ENCODE measurements around the gene DNM2. TPM values are rescaled to one million over a fixed set of nuclear protein-coding genes. Genes with fewer than 3 reads are reported as not detected.

DNM2 gene
- total and polyA plus RNA-seq, 2 of the 13 experiments (the other 11 are each of a cell fraction or from before 2014, with no cell fraction given), result 41.7 to 59.8 TPM

DNA sequence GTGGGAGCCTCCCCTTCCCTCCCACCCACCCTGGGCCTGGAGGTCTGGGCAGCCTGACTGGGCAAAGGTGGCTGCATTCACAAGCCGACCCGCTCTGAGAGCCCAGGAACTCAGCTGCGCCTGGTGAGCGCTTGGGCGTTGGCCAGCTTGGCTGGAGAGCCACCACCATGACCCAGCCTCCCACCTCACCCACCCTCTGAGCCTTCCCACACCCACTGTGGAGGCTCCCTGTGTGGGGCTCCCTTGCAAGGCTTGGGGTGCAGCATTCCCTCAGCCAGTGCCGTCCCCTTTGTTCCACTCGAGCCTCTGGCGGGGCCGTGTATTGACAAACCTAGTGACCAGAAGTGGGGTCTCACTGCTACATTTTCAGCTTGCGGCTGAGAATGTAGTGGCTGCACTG, 31.7 kb upstream of the DNM2 start:
- POLR2A ChIA-PET, result no interaction called here
- Histone ChIP-seq H3K36me3 (replicated peaks in 1 of 2; ENCODE audit: control insufficient read depth in 1 of 2, insufficient read depth in 2 of 2, low read length in 2 of 2) (peaks cover 52 to 94% of the 10 kb centered on the region in 2 experiments), H3K79me2 (ENCODE audit: insufficient read depth, low read length) (no peaks in the 10 kb centered on the region), H3K27ac (ENCODE audit: extremely low read length, insufficient read depth, low read length) (no peak overlapping the region), H2AFZ (ENCODE audit: low read length) (no peak overlapping the region), H3K4me1 (ENCODE audit: insufficient read depth, low read length) (no peaks in the 10 kb centered on the region), H3K9me3 (ENCODE audit: low read length) (no peaks in the 10 kb centered on the region), H4K20me1 (ENCODE audit: insufficient read depth, low read length) (peaks cover 12% of the 10 kb centered on the region; the same call in 1 of the 2 replicates), H3K9ac (ENCODE audit: insufficient read depth, low read depth, low read length) (no peak overlapping the region), H3K27me3 (ENCODE audit: control insufficient read depth in 1 of 2, insufficient read depth in 2 of 2, low read length in 2 of 2) (no peaks in the 10 kb centered on the region), H3K4me2 (ENCODE audit: low read depth, low read length) (no peak overlapping the region), H3K4me3 (replicated peaks in 1 of 3; ENCODE audit: insufficient read depth in 1 of 3, low read depth in 2 of 3, low read length in 3 of 3) (no peak overlapping the region)
- DNase-seq (ENCODE audit: low spot score) (no peak), FAIRE-seq (no peak), ATAC-seq (no peak)
- BruUV-seq (replicated peaks), result no TSS peak
- WGBS (ENCODE audit: low lambda C conversion rate), result 100% methylated on average over 2 of the region's 10 CpGs
- CTCF ChIA-PET (ENCODE audit: low intra/inter-chr PET ratio, low total read pairs), result no interaction called here
- TF ChIP-seq, protein P1, sequence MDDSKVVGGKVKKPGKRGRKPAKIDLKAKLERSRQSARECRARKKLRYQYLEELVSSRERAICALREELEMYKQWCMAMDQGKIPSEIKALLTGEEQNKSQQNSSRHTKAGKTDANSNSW (CRISPR knock-in tag; IDR thresholded peaks at IDR 0.05; ENCODE audit: borderline replicate concordance), result no peak
- peak; percentile 86 for TF ChIP-seq AGO2 (optimal IDR thresholded peaks at IDR 0.05; ENCODE audit: low read depth, low read length)
- in situ Hi-C loops (cut with HindIII; ENCODE audit: extremely low pct_ligation_motif_present, low pct_unique_long_range_greater_than_20kb) (no loop called here), intact Hi-C loops (cut with micrococcal nuclease; ENCODE audit: unreplicated experiment) (no loop called here)

DNA sequence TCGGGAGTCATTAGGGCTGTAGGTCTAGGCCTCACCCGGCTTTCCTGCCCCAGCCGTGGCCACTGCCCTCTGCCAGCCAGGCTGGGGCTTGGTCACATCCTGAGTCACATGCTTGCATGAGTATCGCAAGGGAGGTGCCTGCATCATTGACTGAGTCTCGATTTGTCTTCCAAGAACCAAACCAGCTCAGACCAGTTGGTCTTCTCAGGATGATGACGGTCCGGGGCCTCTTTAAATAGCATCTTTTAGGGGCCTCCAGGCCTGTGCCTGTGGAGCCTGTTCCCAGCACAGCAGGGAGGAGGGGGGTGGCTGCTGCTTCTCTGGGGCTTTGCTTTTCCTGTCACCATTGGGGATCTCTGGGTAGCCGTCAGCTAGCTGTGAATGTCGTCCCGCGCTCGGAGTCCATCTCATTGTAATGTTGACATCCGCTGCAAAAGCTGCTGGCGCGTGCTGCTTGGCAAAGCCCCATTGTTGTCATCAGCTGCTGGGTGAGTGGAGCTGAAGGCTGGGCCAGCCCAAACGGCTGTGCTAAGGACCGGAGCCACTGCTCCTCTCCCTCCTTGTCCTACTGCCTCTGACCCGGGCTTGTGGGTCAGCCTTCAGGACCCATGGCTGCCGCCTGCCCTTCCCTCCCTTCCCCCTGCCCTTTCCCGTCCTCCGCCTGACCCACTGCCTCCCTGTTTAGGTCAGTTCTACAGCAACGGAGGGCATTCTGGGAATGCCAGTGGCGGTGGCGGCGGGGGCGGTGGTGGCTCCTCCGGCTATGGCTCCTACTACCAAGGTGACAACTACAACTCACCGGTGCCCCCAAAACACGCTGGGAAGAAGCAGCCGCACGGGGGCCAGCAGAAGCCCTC, 31.0 kb upstream of the DNM2 start:
- peaks cover 16% of the 10 kb centered on the region; the same call in 1 of the 2 replicates for H4K20me1 ChIP-seq (ENCODE audit: insufficient read depth, low read length)
- no peak overlapping the region for H3K9ac ChIP-seq (ENCODE audit: insufficient read depth, low read depth, low read length)
- H3K4me2 ChIP-seq (ENCODE audit: low read depth, low read length), result no peak overlapping the region
- in situ Hi-C loops (cut with HindIII; ENCODE audit: extremely low pct_ligation_motif_present, low pct_unique_long_range_greater_than_20kb) (no loop called here), intact Hi-C loops (cut with micrococcal nuclease; ENCODE audit: unreplicated experiment) (no loop called here)
- FAIRE-seq (no peak), ATAC-seq (no peak), DNase-seq (ENCODE audit: low spot score) (no peak)
- CTCF ChIA-PET (ENCODE audit: low intra/inter-chr PET ratio, low total read pairs), result no interaction called here
- no peaks in the 10 kb centered on the region for H3K9me3 ChIP-seq (ENCODE audit: low read length)
- H3K27me3 ChIP-seq (ENCODE audit: control insufficient read depth in 1 of 2, insufficient read depth in 2 of 2, low read length in 2 of 2), result no peaks in the 10 kb centered on the region
- peaks cover 52 to 94% of the 10 kb centered on the region in 2 experiments for H3K36me3 ChIP-seq (replicated peaks in 1 of 2; ENCODE audit: control insufficient read depth in 1 of 2, insufficient read depth in 2 of 2, low read length in 2 of 2)
- no peak overlapping the region for H3K4me3 ChIP-seq (replicated peaks in 1 of 3; ENCODE audit: insufficient read depth in 1 of 3, low read depth in 2 of 3, low read length in 3 of 3)
- H3K27ac ChIP-seq (ENCODE audit: extremely low read length, insufficient read depth, low read length), result no peak overlapping the region
- POLR2A ChIA-PET, result no interaction called here
- 95% methylated on average over 21 of the region's 31 CpGs for WGBS (ENCODE audit: low lambda C conversion rate)
- H2AFZ ChIP-seq (ENCODE audit: low read length), result no peak overlapping the region
- no peaks in the 10 kb centered on the region for H3K4me1 ChIP-seq (ENCODE audit: insufficient read depth, low read length)
- no peaks in the 10 kb centered on the region for H3K79me2 ChIP-seq (ENCODE audit: insufficient read depth, low read length)
- no TSS peak for BruUV-seq (replicated peaks)
- TF ChIP-seq, protein P2, sequence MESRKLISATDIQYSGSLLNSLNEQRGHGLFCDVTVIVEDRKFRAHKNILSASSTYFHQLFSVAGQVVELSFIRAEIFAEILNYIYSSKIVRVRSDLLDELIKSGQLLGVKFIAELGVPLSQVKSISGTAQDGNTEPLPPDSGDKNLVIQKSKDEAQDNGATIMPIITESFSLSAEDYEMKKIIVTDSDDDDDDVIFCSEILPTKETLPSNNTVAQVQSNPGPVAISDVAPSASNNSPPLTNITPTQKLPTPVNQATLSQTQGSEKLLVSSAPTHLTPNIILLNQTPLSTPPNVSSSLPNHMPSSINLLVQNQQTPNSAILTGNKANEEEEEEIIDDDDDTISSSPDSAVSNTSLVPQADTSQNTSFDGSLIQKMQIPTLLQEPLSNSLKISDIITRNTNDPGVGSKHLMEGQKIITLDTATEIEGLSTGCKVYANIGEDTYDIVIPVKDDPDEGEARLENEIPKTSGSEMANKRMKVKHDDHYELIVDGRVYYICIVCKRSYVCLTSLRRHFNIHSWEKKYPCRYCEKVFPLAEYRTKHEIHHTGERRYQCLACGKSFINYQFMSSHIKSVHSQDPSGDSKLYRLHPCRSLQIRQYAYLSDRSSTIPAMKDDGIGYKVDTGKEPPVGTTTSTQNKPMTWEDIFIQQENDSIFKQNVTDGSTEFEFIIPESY (CRISPR knock-in tag; IDR thresholded peaks at IDR 0.05), result peak; percentile 73
- peak; percentile 85 for TF ChIP-seq AGO2 (optimal IDR thresholded peaks at IDR 0.05; ENCODE audit: low read depth, low read length)
- TF ChIP-seq, protein P3, sequence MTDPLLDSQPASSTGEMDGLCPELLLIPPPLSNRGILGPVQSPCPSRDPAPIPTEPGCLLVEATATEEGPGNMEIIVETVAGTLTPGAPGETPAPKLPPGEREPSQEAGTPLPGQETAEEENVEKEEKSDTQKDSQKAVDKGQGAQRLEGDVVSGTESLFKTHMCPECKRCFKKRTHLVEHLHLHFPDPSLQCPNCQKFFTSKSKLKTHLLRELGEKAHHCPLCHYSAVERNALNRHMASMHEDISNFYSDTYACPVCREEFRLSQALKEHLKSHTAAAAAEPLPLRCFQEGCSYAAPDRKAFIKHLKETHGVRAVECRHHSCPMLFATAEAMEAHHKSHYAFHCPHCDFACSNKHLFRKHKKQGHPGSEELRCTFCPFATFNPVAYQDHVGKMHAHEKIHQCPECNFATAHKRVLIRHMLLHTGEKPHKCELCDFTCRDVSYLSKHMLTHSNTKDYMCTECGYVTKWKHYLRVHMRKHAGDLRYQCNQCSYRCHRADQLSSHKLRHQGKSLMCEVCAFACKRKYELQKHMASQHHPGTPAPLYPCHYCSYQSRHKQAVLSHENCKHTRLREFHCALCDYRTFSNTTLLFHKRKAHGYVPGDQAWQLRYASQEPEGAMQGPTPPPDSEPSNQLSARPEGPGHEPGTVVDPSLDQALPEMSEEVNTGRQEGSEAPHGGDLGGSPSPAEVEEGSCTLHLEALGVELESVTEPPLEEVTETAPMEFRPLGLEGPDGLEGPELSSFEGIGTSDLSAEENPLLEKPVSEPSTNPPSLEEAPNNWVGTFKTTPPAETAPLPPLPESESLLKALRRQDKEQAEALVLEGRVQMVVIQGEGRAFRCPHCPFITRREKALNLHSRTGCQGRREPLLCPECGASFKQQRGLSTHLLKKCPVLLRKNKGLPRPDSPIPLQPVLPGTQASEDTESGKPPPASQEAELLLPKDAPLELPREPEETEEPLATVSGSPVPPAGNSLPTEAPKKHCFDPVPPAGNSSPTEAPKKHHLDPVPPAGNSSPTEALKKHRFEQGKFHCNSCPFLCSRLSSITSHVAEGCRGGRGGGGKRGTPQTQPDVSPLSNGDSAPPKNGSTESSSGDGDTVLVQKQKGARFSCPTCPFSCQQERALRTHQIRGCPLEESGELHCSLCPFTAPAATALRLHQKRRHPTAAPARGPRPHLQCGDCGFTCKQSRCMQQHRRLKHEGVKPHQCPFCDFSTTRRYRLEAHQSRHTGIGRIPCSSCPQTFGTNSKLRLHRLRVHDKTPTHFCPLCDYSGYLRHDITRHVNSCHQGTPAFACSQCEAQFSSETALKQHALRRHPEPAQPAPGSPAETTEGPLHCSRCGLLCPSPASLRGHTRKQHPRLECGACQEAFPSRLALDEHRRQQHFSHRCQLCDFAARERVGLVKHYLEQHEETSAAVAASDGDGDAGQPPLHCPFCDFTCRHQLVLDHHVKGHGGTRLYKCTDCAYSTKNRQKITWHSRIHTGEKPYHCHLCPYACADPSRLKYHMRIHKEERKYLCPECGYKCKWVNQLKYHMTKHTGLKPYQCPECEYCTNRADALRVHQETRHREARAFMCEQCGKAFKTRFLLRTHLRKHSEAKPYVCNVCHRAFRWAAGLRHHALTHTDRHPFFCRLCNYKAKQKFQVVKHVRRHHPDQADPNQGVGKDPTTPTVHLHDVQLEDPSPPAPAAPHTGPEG (CRISPR knock-in tag; IDR thresholded peaks at IDR 0.05), result no peak

All from HepG2 (cell line).